Measurements from ENCODE around the gene GSK3A. TPM values are rescaled to one million over a fixed set of nuclear protein-coding genes. Genes with fewer than 3 reads are reported as not detected.
A peak's percentile ranks its signal among the peaks of the same experiment; 100 is the strongest.

Gene GSK3A
- polyA plus RNA-seq (2014; cell fraction: cytosol; rRNA removed) = 39.7 and 55.9 TPM in 2 replicates
- 26.7 and 35.8 TPM in 2 replicates for polyA plus RNA-seq (2014; cell fraction: nucleus; rRNA removed)

GRCh38 chr19:42242512-42243409, at the start of gene GSK3A:
GSK3A (minus strand) TSS chr19:42242602; CDS start chr19:42242465, 137 bp downstream.
- peak; percentile 99 for DNase-seq (ENCODE audit: low spot score)

- DNase-seq (ENCODE audit: low spot score) = no peak
Measured at GRCh38 chr19:42291435-42291810, 49.0 kb upstream of the GSK3A start.

- DNase-seq (ENCODE audit: low spot score) = peak; percentile 54
Measured at GRCh38 chr19:42290523-42291434, 48.4 kb upstream of the GSK3A start.

- DNase-seq (ENCODE audit: low spot score) = no peak
Measured at GRCh38 chr19:42290136-42290522, 47.7 kb upstream of the GSK3A start.

- DNase-seq (ENCODE audit: low spot score) = no peak
Measured at GRCh38 chr19:42289556-42290041, 47.2 kb upstream of the GSK3A start.

- DNase-seq (ENCODE audit: low spot score) = no peak
Measured at GRCh38 chr19:42288881-42289555, 46.6 kb upstream of the GSK3A start.

GRCh38 chr19:42288387-42288786, 46.0 kb upstream of the GSK3A start:
- no peak for DNase-seq (ENCODE audit: low spot score)

- no peak for DNase-seq (ENCODE audit: low spot score)
Measured at GRCh38 chr19:42287827-42288107, 45.4 kb upstream of the GSK3A start.

GRCh38 chr19:42287017-42287826, 44.8 kb upstream of the GSK3A start:
- no peak for DNase-seq (ENCODE audit: low spot score)

GRCh38 chr19:42286349-42287016, 44.1 kb upstream of the GSK3A start:
- no peak for DNase-seq (ENCODE audit: low spot score)

- no peak for DNase-seq (ENCODE audit: low spot score)
Measured at GRCh38 chr19:42285988-42286348, 43.6 kb upstream of the GSK3A start.

GRCh38 chr19:42285541-42285941, 43.1 kb upstream of the GSK3A start:
- no peak for DNase-seq (ENCODE audit: low spot score)

GRCh38 chr19:42284591-42285341, 42.4 kb upstream of the GSK3A start:
- DNase-seq (ENCODE audit: low spot score) = no peak

- DNase-seq (ENCODE audit: low spot score) = peak; percentile 62
Measured at GRCh38 chr19:42284066-42284501, 41.7 kb upstream of the GSK3A start.

- DNase-seq (ENCODE audit: low spot score) = peak; percentile 86
Measured at GRCh38 chr19:42283188-42284065, 41.0 kb upstream of the GSK3A start.

GRCh38 chr19:42282819-42283187, 40.4 kb upstream of the GSK3A start:
- no peak for DNase-seq (ENCODE audit: low spot score)

- no peak for DNase-seq (ENCODE audit: low spot score)
Measured at GRCh38 chr19:42281827-42282762, 39.7 kb upstream of the GSK3A start.

All from SK-N-DZ (cell line).